ENCODE data around the gene MIOX. TPM values are rescaled to one million over a fixed set of nuclear protein-coding genes. Genes with fewer than 3 reads are reported as not detected.

The MIOX gene
- total and polyA plus RNA-seq, 2 of the 13 experiments (the other 11 are each of a cell fraction or from before 2014, with no cell fraction given): 1.5 to 2.9 TPM

DNA sequence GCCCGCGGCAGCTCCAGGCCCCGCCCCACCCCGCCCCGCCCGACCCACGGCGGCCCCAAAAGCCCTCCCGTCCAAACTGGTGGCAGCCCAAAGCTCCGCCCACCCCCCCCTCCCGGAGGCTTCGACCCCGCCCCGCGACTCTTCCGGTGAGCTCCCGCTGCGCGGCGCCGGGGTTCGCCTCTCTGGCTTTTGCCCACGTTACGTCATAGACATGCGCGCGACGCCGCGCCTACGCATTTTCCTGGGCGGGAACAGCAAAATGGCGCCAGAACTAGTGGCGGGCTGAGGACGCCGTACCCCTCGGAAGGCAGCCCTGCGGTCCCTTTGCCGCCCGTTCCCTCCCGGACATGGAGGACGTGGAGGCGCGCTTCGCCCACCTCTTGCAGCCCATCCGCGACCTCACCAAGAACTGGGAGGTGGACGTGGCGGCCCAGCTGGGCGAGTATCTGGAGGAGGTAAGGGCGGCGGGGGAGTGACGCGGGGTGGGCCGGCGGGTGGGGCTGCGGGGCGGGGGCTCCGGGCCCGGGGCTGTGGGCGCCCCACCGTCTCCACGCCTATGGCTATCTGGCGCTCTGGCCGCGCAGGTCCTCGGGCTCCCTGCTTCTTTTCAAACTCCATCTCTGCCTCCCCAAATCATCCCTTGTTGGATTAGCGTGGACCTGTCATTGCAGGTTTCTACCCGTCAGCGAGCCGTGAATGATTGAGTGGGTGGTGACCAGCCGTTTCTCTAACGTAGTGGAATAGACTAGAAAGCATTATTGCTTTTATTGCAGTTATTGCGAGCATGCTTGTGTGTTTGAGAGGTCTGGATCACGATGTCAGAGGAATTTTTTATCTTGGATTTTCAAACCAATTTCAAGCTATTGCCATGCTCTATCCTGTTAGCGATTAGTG is 21.6 kb downstream of the MIOX start, which contains the start of gene NCAPH2 (continued):
- TF ChIP-seq, protein P1, sequence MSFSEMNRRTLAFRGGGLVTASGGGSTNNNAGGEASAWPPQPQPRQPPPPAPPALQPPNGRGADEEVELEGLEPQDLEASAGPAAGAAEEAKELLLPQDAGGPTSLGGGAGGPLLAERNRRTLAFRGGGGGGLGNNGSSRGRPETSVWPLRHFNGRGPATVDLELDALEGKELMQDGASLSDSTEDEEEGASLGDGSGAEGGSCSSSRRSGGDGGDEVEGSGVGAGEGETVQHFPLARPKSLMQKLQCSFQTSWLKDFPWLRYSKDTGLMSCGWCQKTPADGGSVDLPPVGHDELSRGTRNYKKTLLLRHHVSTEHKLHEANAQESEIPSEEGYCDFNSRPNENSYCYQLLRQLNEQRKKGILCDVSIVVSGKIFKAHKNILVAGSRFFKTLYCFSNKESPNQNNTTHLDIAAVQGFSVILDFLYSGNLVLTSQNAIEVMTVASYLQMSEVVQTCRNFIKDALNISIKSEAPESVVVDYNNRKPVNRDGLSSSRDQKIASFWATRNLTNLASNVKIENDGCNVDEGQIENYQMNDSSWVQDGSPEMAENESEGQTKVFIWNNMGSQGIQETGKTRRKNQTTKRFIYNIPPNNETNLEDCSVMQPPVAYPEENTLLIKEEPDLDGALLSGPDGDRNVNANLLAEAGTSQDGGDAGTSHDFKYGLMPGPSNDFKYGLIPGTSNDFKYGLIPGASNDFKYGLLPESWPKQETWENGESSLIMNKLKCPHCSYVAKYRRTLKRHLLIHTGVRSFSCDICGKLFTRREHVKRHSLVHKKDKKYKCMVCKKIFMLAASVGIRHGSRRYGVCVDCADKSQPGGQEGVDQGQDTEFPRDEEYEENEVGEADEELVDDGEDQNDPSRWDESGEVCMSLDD (CRISPR knock-in tag; IDR thresholded peaks at IDR 0.05; ENCODE audit: borderline replicate concordance): no peak
- TF ChIP-seq, protein P2, sequence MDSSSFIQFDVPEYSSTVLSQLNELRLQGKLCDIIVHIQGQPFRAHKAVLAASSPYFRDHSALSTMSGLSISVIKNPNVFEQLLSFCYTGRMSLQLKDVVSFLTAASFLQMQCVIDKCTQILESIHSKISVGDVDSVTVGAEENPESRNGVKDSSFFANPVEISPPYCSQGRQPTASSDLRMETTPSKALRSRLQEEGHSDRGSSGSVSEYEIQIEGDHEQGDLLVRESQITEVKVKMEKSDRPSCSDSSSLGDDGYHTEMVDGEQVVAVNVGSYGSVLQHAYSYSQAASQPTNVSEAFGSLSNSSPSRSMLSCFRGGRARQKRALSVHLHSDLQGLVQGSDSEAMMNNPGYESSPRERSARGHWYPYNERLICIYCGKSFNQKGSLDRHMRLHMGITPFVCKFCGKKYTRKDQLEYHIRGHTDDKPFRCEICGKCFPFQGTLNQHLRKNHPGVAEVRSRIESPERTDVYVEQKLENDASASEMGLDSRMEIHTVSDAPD (CRISPR knock-in tag; IDR thresholded peaks at IDR 0.05): no peak
- TF ChIP-seq GABPA (IDR thresholded peaks at IDR 0.05; ENCODE audit: low read depth, low read length): peak; percentile 73
- peak; percentile 93 for TF ChIP-seq GABPA (CRISPR knock-in tag; IDR thresholded peaks at IDR 0.05; ENCODE audit: low read depth)
- no peak for TF ChIP-seq PRPF4 (IDR thresholded peaks at IDR 0.05; ENCODE audit: low read depth, low read length, poor library complexity, severe bottlenecking)
- TF ChIP-seq HOXA7 (CRISPR knock-in tag; IDR thresholded peaks at IDR 0.05): no peak
- TF ChIP-seq, protein P3, sequence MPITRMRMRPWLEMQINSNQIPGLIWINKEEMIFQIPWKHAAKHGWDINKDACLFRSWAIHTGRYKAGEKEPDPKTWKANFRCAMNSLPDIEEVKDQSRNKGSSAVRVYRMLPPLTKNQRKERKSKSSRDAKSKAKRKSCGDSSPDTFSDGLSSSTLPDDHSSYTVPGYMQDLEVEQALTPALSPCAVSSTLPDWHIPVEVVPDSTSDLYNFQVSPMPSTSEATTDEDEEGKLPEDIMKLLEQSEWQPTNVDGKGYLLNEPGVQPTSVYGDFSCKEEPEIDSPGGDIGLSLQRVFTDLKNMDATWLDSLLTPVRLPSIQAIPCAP (CRISPR knock-in tag; IDR thresholded peaks at IDR 0.05; ENCODE audit: low read depth): no peak
- TF ChIP-seq, protein P4, sequence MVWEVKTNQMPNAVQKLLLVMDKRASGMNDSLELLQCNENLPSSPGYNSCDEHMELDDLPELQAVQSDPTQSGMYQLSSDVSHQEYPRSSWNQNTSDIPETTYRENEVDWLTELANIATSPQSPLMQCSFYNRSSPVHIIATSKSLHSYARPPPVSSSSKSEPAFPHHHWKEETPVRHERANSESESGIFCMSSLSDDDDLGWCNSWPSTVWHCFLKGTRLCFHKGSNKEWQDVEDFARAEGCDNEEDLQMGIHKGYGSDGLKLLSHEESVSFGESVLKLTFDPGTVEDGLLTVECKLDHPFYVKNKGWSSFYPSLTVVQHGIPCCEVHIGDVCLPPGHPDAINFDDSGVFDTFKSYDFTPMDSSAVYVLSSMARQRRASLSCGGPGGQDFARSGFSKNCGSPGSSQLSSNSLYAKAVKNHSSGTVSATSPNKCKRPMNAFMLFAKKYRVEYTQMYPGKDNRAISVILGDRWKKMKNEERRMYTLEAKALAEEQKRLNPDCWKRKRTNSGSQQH (CRISPR knock-in tag; IDR thresholded peaks at IDR 0.05; ENCODE audit: low read depth): peak; percentile 91
- 0 out of 2 replicates have a peak, but pooled peaks have one; percentile 24 for TF ChIP-seq ZKSCAN8 (CRISPR knock-in tag; IDR thresholded peaks at IDR 0.05; ENCODE audit: borderline replicate concordance)
- TF ChIP-seq MED13 (CRISPR knock-in tag; IDR thresholded peaks at IDR 0.05): 0 out of 2 replicates have a peak, but pooled peaks have one; percentile 17
